WI38 (cell line): ENCODE measurements around the gene ECE1.

Experiments
- H3K4me3 ChIP-seq: 2 replicates; pipeline ENCODE4 v1.5.1; 2011; ENCODE audit warnings: low read depth, mild to moderate bottlenecking, control low read depth, low read length
- CTCF ChIP-seq: IDR thresholded peaks from 2 replicates; pipeline ENCODE4 v1.5.1; 2012; ENCODE audit warnings: low read depth, mild to moderate bottlenecking, control low read depth, low read length

Gene ECE1

GRCh38 chr1:21244986-21245687 lies 45.1 kb downstream of the ECE1 start:
- TF ChIP-seq CTCF: peak; percentile 51
- no peak overlapping the region for H3K4me3 ChIP-seq

GRCh38 chr1:21244154-21244553 lies 46.1 kb downstream of the ECE1 start:
- H3K4me3 ChIP-seq: no peak overlapping the region
- TF ChIP-seq CTCF: no peak

GRCh38 chr1:21242846-21243245 lies 47.4 kb downstream of the ECE1 start:
- no peak for TF ChIP-seq CTCF
- H3K4me3 ChIP-seq: no peak overlapping the region

- no peak overlapping the region for H3K4me3 ChIP-seq
- no peak for TF ChIP-seq CTCF
Observed at GRCh38 chr1:21241771-21242581, 48.3 kb downstream of the ECE1 start.

GRCh38 chr1:21240706-21241105 lies 49.6 kb downstream of the ECE1 start:
- no peak overlapping the region for H3K4me3 ChIP-seq
- TF ChIP-seq CTCF: no peak

- no peak for TF ChIP-seq CTCF
- no peak overlapping the region for H3K4me3 ChIP-seq
Observed at GRCh38 chr1:21239221-21239620, 51.0 kb downstream of the ECE1 start.

GRCh38 chr1:21238141-21238800 lies 52.0 kb downstream of the ECE1 start:
- TF ChIP-seq CTCF: no peak

More at GRCh38 chr1:21238141-21238800, 52.0 kb downstream of the ECE1 start:
- no peak overlapping the region for H3K4me3 ChIP-seq
